Measurements from ENCODE around the gene UMAD1. TPM values are rescaled to one million over a fixed set of nuclear protein-coding genes. Genes with fewer than 3 reads are reported as not detected.
"Not testable (repeated sequence)": the region's sequence is repeated elsewhere in the genome, so short reads cannot be mapped to it uniquely, and the experiment has no call there.

Gene UMAD1
- total RNA-seq, 4 donors from 2014 or later: 39.4 to 46.4 (median 44.0) TPM

DNA sequence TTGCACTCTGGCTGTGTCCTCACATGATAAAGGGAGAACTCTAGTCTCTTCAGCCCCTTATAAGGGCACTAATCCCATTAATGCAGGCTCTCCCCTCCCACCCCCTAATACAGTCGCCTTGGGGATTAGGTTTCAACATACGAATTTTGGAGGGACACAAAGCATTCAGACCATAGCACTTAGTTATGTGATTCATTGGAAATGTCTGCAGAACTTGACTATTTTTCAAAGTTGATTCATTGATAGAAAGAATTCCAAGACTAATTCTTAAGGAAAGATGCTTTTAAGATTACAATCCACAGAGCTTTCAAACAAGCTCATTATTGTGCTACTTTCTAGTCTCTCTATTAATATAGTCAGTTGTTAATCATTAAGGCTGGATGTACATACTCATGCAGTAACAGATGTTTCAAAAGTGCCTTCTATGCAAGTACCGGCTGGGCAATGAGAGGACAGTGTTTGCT, 163.2 kb downstream of the UMAD1 start:
- no peak for TF ChIP-seq POLR2A (IDR thresholded peaks at IDR 0.05)
- TF ChIP-seq, protein P1, sequence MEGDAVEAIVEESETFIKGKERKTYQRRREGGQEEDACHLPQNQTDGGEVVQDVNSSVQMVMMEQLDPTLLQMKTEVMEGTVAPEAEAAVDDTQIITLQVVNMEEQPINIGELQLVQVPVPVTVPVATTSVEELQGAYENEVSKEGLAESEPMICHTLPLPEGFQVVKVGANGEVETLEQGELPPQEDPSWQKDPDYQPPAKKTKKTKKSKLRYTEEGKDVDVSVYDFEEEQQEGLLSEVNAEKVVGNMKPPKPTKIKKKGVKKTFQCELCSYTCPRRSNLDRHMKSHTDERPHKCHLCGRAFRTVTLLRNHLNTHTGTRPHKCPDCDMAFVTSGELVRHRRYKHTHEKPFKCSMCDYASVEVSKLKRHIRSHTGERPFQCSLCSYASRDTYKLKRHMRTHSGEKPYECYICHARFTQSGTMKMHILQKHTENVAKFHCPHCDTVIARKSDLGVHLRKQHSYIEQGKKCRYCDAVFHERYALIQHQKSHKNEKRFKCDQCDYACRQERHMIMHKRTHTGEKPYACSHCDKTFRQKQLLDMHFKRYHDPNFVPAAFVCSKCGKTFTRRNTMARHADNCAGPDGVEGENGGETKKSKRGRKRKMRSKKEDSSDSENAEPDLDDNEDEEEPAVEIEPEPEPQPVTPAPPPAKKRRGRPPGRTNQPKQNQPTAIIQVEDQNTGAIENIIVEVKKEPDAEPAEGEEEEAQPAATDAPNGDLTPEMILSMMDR (IDR thresholded peaks at IDR 0.05): no peak
- 88 to 94% methylated on average over 3 of the region's 3 CpGs for WGBS, 2 donors
- Histone ChIP-seq H3K36me3 (peaks cover 0 to 2% of the 10 kb centered on the region in 2 donors), H3K4me3 (replicated peaks in 1 of 3) (no peak overlapping the region), H3K9me3 (no peaks in the 10 kb centered on the region), H3K4me1 (no peaks in the 10 kb centered on the region), H3K27me3 (no peaks in the 10 kb centered on the region), H3K27ac (no peak overlapping the region)
- DNase-seq: no peak
- intact Hi-C loops (cut with DNase I): no loop called here

DNA sequence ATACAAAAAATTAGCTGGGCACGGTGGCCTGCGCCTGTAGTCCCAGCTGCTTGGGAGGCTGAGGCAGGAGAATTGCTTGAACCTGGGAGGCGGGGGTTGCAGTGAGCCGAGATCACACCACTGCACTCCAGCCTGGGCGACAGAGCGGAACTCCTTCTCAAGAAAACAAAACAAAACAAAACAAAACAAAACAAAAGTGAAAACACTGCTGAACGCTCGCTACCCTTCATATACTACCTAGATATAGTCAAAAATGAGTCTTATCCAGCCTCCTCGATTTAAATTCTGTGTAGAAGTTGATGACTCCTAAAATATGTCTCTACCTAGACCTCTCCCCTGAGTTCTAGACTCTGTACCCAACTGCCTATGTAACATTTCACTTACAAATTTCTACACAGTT, 164.3 kb downstream of the UMAD1 start:
- intact Hi-C loops (cut with DNase I); H3K4me3 ChIP-seq (replicated peaks in 1 of 3); H3K4me1 ChIP-seq; H3K27me3 ChIP-seq; H3K27ac ChIP-seq; H3K36me3 ChIP-seq; DNase-seq; H3K9me3 ChIP-seq: not testable (repeated sequence)
- WGBS, 2 donors: 82 to 86% methylated on average over 9 of the region's 9 CpGs

- TF ChIP-seq, protein P1 (IDR thresholded peaks at IDR 0.05): no peak
- TF ChIP-seq POLR2A (IDR thresholded peaks at IDR 0.05): no peak
- Histone ChIP-seq H3K4me1 (no peaks in the 10 kb centered on the region), H3K27me3 (no peaks in the 10 kb centered on the region), H3K36me3 (peaks cover 0 to 2% of the 10 kb centered on the region in 2 donors), H3K4me3 (replicated peaks in 1 of 3) (no peak overlapping the region), H3K9me3 (no peaks in the 10 kb centered on the region), H3K27ac (no peak overlapping the region)
- DNase-seq: no peak
- 97 to 99% methylated on average over 2 of the region's 2 CpGs for WGBS, 2 donors
- intact Hi-C loops (cut with DNase I): no loop called here
Observed at GRCh38 chr7:7805511-7806153, 165.1 kb downstream of the UMAD1 start.

- intact Hi-C loops (cut with DNase I): no loop called here
- no peaks in the 10 kb centered on the region for H3K36me3 ChIP-seq
- 82 to 84% methylated on average over 4 of the region's 4 CpGs for WGBS, 2 donors
- H3K27ac ChIP-seq: no peak overlapping the region
- no peaks in the 10 kb centered on the region for H3K27me3 ChIP-seq
- H3K4me3 ChIP-seq (replicated peaks in 1 of 3): no peak overlapping the region
- DNase-seq: no peak
- no peaks in the 10 kb centered on the region for H3K4me1 ChIP-seq
- no peaks in the 10 kb centered on the region for H3K9me3 ChIP-seq
- TF ChIP-seq POLR2A (IDR thresholded peaks at IDR 0.05): no peak
- TF ChIP-seq, protein P1 (IDR thresholded peaks at IDR 0.05): no peak
Observed at GRCh38 chr7:7808156-7808555, 167.6 kb downstream of the UMAD1 start.

DNA sequence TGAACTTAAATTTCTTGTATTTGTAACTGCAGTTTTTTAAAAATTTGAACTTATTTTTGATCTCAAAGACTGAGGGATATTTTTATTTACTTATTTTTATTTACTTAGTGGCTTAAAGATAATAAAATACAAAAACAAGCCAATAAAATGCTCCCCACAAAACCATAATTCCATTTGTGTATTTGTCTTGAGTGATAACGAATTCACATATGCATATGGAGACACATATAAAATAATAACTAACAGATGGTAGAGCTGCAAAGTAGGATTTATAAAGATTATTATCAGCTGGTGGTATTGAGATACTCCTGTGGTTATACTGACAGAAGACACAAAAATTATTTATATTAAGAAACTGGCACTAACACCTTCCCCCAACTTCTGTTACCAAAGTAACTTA, 168.1 kb downstream of the UMAD1 start:
- H3K27ac ChIP-seq: no peak overlapping the region
- no peaks in the 10 kb centered on the region for H3K36me3 ChIP-seq
- no peaks in the 10 kb centered on the region for H3K9me3 ChIP-seq
- intact Hi-C loops (cut with DNase I): no loop called here
- H3K27me3 ChIP-seq: no peaks in the 10 kb centered on the region
- H3K4me1 ChIP-seq: no peaks in the 10 kb centered on the region
- 96 to 97% methylated on average over 1 of the region's 1 CpG for WGBS, 2 donors
- H3K4me3 ChIP-seq (replicated peaks in 1 of 3): no peak overlapping the region
- no peak for DNase-seq
- no peak for TF ChIP-seq POLR2A (IDR thresholded peaks at IDR 0.05)
- TF ChIP-seq, protein P1 (IDR thresholded peaks at IDR 0.05): no peak

All from thyroid gland (tissue), 4 donors.